CD14-positive monocyte (primary cell): ENCODE measurements around the gene CAMKK1. TPM values are rescaled to one million over a fixed set of nuclear protein-coding genes. Genes with fewer than 3 reads are reported as not detected.
A peak's percentile ranks its signal among the peaks of the same experiment; 100 is the strongest.

Experiments
- DNase-seq, 3 donors: peaks; one replicate each; pipeline ENCODE4 v3.0.0-alpha.2; 2011 to 2022
- H2AFZ ChIP-seq: 2 replicates; pipeline ENCODE4 v1.6.0; 2012; ENCODE audit warnings: mild to moderate bottlenecking, low read depth, low read length, inconsistent platforms; ENCODE audit not compliant: insufficient read depth, poor library complexity, severe bottlenecking
- H3K27ac ChIP-seq, 2 donors: 1 replicate in 1 of 2; 2 replicates in 1 of 2; pipeline ENCODE4 v1.5.1; 2012 to 2013; ENCODE audit warnings: low read length in 2 of 2, control low read depth in 1 of 2, inconsistent platforms in 1 of 2, low read depth in 1 of 2, mild to moderate bottlenecking in 1 of 2
- H3K27me3 ChIP-seq, 2 donors: one replicate each; pipeline versions ENCODE4 v1.6.0 to v1.6.1; 2011 to 2013; ENCODE audit warnings: low read length in 2 of 2; ENCODE audit not compliant: control insufficient read depth in 2 of 2, insufficient read depth in 2 of 2
- H3K36me3 ChIP-seq, 2 donors: replicated peaks in 1 of 2; 1 replicate in 1 of 2; 2 replicates in 1 of 2; pipeline versions ENCODE4 v1.5.1 to v1.6.1; 2012 to 2013; ENCODE audit warnings: low read length in 2 of 2, control low read depth in 1 of 2, inconsistent platforms in 1 of 2, mild to moderate bottlenecking in 1 of 2; ENCODE audit not compliant: insufficient read depth in 2 of 2, control insufficient read depth in 1 of 2
- H3K4me1 ChIP-seq, 2 donors: 1 replicate in 1 of 2; 2 replicates in 1 of 2; pipeline versions ENCODE4 v1.5.1 to v1.6.1; 2012 to 2013; ENCODE audit warnings: low read length in 2 of 2, control low read depth in 1 of 2, inconsistent platforms in 1 of 2, mild to moderate bottlenecking in 1 of 2, moderate library complexity in 1 of 2; ENCODE audit not compliant: insufficient read depth in 2 of 2, control insufficient read depth in 1 of 2
- H3K4me2 ChIP-seq: replicated peaks from 2 replicates; pipeline ENCODE3; 2012; ENCODE audit warnings: low read length, moderate library complexity, mild to moderate bottlenecking; ENCODE audit not compliant: poor library complexity, severe bottlenecking; ENCODE audit errors: extremely low read depth
- H3K4me3 ChIP-seq, 3 experiments: fragments of 200-600 bp in 1 of 3; sonication (generic) in 1 of 3; replicated peaks in 1 of 3; 1 replicate in 2 of 3; 2 replicates in 1 of 3; pipeline ENCODE4 v1.5.1; 2011 to 2013; ENCODE audit warnings: low read length in 3 of 3, mild to moderate bottlenecking in 3 of 3, control low read depth in 2 of 3, low read depth in 2 of 3, inconsistent platforms in 1 of 3, moderate library complexity in 1 of 3
- H3K79me2 ChIP-seq: 2 replicates; pipeline ENCODE4 v1.6.0; 2012; ENCODE audit warnings: mild to moderate bottlenecking, control low read depth, inconsistent platforms, low read length, moderate library complexity; ENCODE audit not compliant: insufficient read depth
- H3K9ac ChIP-seq: 2 replicates; pipeline ENCODE4 v1.6.0; 2017; ENCODE audit warnings: low read length, mild to moderate bottlenecking; ENCODE audit not compliant: insufficient read depth, poor library complexity, severe bottlenecking
- H3K9me3 ChIP-seq, 2 donors: replicated peaks in 1 of 2; 1 replicate in 1 of 2; 2 replicates in 1 of 2; pipeline versions ENCODE4 v1.5.1 to v1.6.1; 2012 to 2013; ENCODE audit warnings: low read length in 2 of 2, control low read depth in 1 of 2; ENCODE audit not compliant: control insufficient read depth in 1 of 2, insufficient read depth in 1 of 2
- H4K20me1 ChIP-seq: 2 replicates; pipeline ENCODE4 v1.6.0; 2012; ENCODE audit warnings: mild to moderate bottlenecking, low read length, control low read depth, moderate library complexity; ENCODE audit not compliant: insufficient read depth
- H3K27ac Mint-ChIP-seq, 7 donors: one replicate each; pipeline ENCODE4 v1.8.0; 2020; ENCODE audit warnings: mild to moderate bottlenecking in 7 of 7, mixed read lengths in 7 of 7, moderate library complexity in 6 of 7, inconsistent platforms in 2 of 7
- H3K27me3 Mint-ChIP-seq, 3 donors: one replicate each; pipeline ENCODE4 v1.8.0; 2021 to 2022; ENCODE audit warnings: low read depth in 3 of 3, mild to moderate bottlenecking in 3 of 3, mixed read lengths in 3 of 3, moderate library complexity in 3 of 3, inconsistent platforms in 1 of 3
- H3K36me3 Mint-ChIP-seq, 2 donors: one replicate each; pipeline ENCODE4 v1.8.0; 2020; ENCODE audit warnings: mixed read lengths in 2 of 2, inconsistent platforms in 1 of 2, mild to moderate bottlenecking in 1 of 2
- H3K4me1 Mint-ChIP-seq: one replicate; pipeline ENCODE4 v1.8.0; 2020; ENCODE audit warnings: mild to moderate bottlenecking, mixed read lengths
- H3K4me3 Mint-ChIP-seq, 2 donors: one replicate each; pipeline ENCODE4 v1.8.0; 2020; ENCODE audit warnings: mild to moderate bottlenecking in 2 of 2, mixed read lengths in 2 of 2, moderate library complexity in 1 of 2
- H3K9me3 Mint-ChIP-seq, 7 donors: one replicate each; pipeline ENCODE4 v1.8.0; 2020 to 2022; ENCODE audit warnings: mixed read lengths in 7 of 7, mild to moderate bottlenecking in 6 of 7, moderate library complexity in 6 of 7, inconsistent platforms in 2 of 7
- WGBS: methylation state at CpG from one replicate; pipeline ENCODE4 v1.1.5; 2013; ENCODE audit warnings: missing lambda C conversion rate; ENCODE audit not compliant: insufficient coverage; 5-methylcytosine and 5-hydroxymethylcytosine counted together
- intact Hi-C, 2 donors: fragments of 100-400 bp; cut with micrococcal nuclease; formaldehyde crosslinking; loops; one replicate each; pipeline versions ENCODE4 v1.15.0 to v1.15.1; 2023
- polyA plus RNA-seq, 3 donors: library from polyadenylated mRNA; depleted of rRNA in 1 of 3; unstranded in 2 of 3; stranded (reverse) in 1 of 3; fragments of 300-500 nt in 2 of 3; fragments of >200 nt in 1 of 3; fragmentation: Illumina TruSeq in 2 of 3; gene quantifications; 1 replicate in 2 of 3; 2 replicates in 1 of 3; pipeline ENCODE4 v1.2.3, GENCODE V29; 2012 to 2021
- TF ChIP-seq, protein P1 (sequence below): fragments of 200-600 bp; IDR thresholded peaks from one replicate; pipeline ENCODE4 v1.8.0; 2022; ENCODE audit warnings: antibody characterized with exemption, mild to moderate bottlenecking

The CAMKK1 gene
- polyA plus RNA-seq, 3 donors = 0.74 to 24.1 (median 1.5) TPM

DNA sequence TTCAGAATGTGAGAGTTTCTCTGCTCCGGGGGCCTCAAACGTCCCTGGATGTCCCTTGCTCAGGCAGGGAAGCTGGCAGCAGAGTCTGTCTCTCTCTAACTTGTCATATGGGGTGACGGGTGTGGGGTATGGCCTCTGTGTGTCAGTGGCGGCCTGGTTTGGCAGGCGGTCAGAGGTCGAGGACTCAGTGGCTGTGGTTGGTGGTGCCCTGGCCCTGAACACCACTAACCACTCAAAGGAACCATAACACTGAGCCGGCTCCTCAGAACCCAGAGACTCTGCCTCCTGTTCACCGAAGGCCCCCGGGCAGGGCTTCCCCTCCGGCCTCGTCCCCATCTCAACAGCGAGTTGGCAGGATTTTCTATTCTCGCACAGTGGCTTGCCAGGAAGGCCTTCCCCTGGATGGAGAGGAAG lies 22.7 kb upstream of the CAMKK1 start:
- H3K36me3 Mint-ChIP-seq = peaks cover 22 to 35% of the 10 kb centered on the region in 2 donors
- H2AFZ ChIP-seq = peak overlapping the region; percentile 0
- H3K27ac ChIP-seq = peak overlapping the region; percentile 80 to 96
- no peaks in the 10 kb centered on the region for H3K27me3 ChIP-seq
- peak overlapping the region; percentile 96 to 97 for H3K4me3 Mint-ChIP-seq
- peaks cover 0 to 4% of the 10 kb centered on the region in 2 donors for H3K36me3 ChIP-seq
- peaks cover 0 to 4% (median 0%) of the 10 kb centered on the region in 7 donors for H3K9me3 Mint-ChIP-seq
- peak overlapping the region; percentile 94 to 99 (median 98) for H3K27ac Mint-ChIP-seq
- H3K9me3 ChIP-seq = no peaks in the 10 kb centered on the region
- peaks cover 66% of the 10 kb centered on the region for H3K79me2 ChIP-seq
- TF ChIP-seq, protein P1, sequence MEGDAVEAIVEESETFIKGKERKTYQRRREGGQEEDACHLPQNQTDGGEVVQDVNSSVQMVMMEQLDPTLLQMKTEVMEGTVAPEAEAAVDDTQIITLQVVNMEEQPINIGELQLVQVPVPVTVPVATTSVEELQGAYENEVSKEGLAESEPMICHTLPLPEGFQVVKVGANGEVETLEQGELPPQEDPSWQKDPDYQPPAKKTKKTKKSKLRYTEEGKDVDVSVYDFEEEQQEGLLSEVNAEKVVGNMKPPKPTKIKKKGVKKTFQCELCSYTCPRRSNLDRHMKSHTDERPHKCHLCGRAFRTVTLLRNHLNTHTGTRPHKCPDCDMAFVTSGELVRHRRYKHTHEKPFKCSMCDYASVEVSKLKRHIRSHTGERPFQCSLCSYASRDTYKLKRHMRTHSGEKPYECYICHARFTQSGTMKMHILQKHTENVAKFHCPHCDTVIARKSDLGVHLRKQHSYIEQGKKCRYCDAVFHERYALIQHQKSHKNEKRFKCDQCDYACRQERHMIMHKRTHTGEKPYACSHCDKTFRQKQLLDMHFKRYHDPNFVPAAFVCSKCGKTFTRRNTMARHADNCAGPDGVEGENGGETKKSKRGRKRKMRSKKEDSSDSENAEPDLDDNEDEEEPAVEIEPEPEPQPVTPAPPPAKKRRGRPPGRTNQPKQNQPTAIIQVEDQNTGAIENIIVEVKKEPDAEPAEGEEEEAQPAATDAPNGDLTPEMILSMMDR = no peak
- intact Hi-C loops = loop anchor here (2.0 to 10.0 kb wide), 3 partner anchors 23 to 51 kb away; partner anchors contain the start of genes ATP2A3 (in 1 of the 2) and CAMKK1 (in 1 of the 2)
- H3K4me1 Mint-ChIP-seq = peaks cover 61% of the 10 kb centered on the region
- H3K4me2 ChIP-seq = peak overlapping the region; percentile 99
- DNase-seq = peak in 2 of 3 donors; percentile 30 to 50
- H4K20me1 ChIP-seq = peaks cover 52% of the 10 kb centered on the region
- peaks cover 0 to 5% (median 0%) of the 10 kb centered on the region in 3 donors for H3K27me3 Mint-ChIP-seq
- H3K4me1 ChIP-seq = peaks cover 74 to 79% of the 10 kb centered on the region in 2 donors
- 0% methylated on average over 2 of the region's 13 CpGs for WGBS
- peak overlapping the region; percentile 75 to 92 (median 77) for H3K4me3 ChIP-seq
- peak overlapping the region; percentile 91 for H3K9ac ChIP-seq

DNA sequence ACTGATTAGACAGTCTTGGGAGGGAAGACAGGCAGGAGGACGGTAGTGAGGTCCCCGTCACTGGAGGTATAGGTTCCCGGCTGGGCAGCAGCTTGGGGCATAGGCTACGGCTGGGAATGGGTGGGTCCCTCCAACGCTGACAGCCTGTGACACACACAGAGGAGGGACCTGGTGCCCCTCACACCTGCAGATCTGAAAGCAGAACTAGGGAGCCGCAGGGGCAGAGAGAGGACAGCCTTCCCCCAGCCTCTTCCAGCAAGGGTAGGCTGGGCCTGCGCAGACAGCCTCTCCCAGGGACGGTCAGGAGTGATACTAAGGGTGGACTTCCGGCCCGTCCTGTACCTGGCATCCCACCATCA lies 21.4 kb upstream of the CAMKK1 start:
- DNase-seq = peak; percentile 28 to 52 (median 48)
- intact Hi-C loops = loop anchor here (1.0 to 10.0 kb wide), 4 partner anchors 21 to 88 kb away; partner anchors contain the start of gene CAMKK1 (in 1 of the 2)
- Histone ChIP-seq H3K79me2 (peaks cover 79% of the 10 kb centered on the region), H3K36me3 (peaks cover 0 to 4% of the 10 kb centered on the region in 2 donors), H3K9ac (peak overlapping the region; percentile 91), H3K4me2 (peak overlapping the region; percentile 99), H2AFZ (no peak overlapping the region), H3K4me3 (peak overlapping the region; percentile 75 to 92 (median 77)), H3K9me3 (no peaks in the 10 kb centered on the region), H4K20me1 (peaks cover 65% of the 10 kb centered on the region), H3K27ac (peak overlapping the region; percentile 80 to 96), H3K27me3 (no peaks in the 10 kb centered on the region), H3K4me1 (peaks cover 76 to 79% of the 10 kb centered on the region in 2 donors)
- H3K36me3 Mint-ChIP-seq = peaks cover 29 to 48% of the 10 kb centered on the region in 2 donors
- TF ChIP-seq, protein P1 = no peak
- H3K9me3 Mint-ChIP-seq = peaks cover 0 to 4% (median 0%) of the 10 kb centered on the region in 7 donors
- H3K4me3 Mint-ChIP-seq = peak overlapping the region; percentile 96 to 97
- peaks cover 0 to 3% (median 0%) of the 10 kb centered on the region in 3 donors for H3K27me3 Mint-ChIP-seq
- WGBS = 0% methylated on average over 7 of the region's 10 CpGs
- H3K27ac Mint-ChIP-seq = peak overlapping the region; percentile 94 to 99 (median 98)
- H3K4me1 Mint-ChIP-seq = peaks cover 71% of the 10 kb centered on the region
